Measurements from ENCODE around the gene BCAS2.

The BCAS2 gene

DNA sequence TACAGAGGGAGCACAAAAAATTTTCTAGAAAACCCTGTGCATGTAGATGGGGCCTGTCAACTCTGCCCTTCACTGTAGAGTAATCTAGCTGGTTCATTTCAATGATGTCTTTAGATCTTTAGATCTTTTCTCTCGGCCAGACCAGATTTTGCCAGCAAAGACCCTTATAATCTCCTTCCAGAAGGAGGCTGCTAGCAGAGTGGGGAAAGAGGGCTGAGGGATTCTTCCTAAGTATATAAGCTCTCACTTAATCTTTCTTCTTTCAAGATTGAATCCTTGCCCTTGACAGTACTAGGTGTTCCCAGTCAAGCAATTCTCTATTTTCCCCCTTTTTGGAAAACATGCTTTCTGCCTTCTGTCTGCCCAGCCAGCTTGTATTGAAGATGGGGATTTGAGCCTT lies 34.3 kb downstream of the BCAS2 start:
- no peaks in the 10 kb centered on the region for H3K36me3 Mint-ChIP-seq (ENCODE audit: low read depth)
- DNase-seq (ENCODE audit: low spot score): no peak
- peaks cover 2% of the 10 kb centered on the region for H3K27me3 Mint-ChIP-seq (ENCODE audit: low read depth)
- no peak overlapping the region for H3K27ac Mint-ChIP-seq
- no peaks in the 10 kb centered on the region for H3K9me3 Mint-ChIP-seq
- H3K4me3 Mint-ChIP-seq: no peak overlapping the region
- H3K4me1 Mint-ChIP-seq (ENCODE audit: low read depth): no peaks in the 10 kb centered on the region

- Mint-ChIP-seq H3K27ac (no peak overlapping the region), H3K4me3 (no peak overlapping the region), H3K36me3 (ENCODE audit: low read depth) (no peaks in the 10 kb centered on the region), H3K9me3 (no peaks in the 10 kb centered on the region), H3K4me1 (ENCODE audit: low read depth) (no peaks in the 10 kb centered on the region), H3K27me3 (ENCODE audit: low read depth) (peaks cover 2% of the 10 kb centered on the region)
- no peak for DNase-seq (ENCODE audit: low spot score)
Measured at GRCh38 chr1:114545796-114546195, 35.6 kb downstream of the BCAS2 start.

GRCh38 chr1:114545315-114545714 lies 36.1 kb downstream of the BCAS2 start:
- no peak for DNase-seq (ENCODE audit: low spot score)
- Mint-ChIP-seq H3K27me3 (ENCODE audit: low read depth) (peaks cover 2% of the 10 kb centered on the region), H3K4me1 (ENCODE audit: low read depth) (no peaks in the 10 kb centered on the region), H3K36me3 (ENCODE audit: low read depth) (no peaks in the 10 kb centered on the region), H3K9me3 (no peaks in the 10 kb centered on the region), H3K4me3 (no peak overlapping the region), H3K27ac (no peak overlapping the region)

GRCh38 chr1:114540821-114541220 lies 40.6 kb downstream of the BCAS2 start:
- Mint-ChIP-seq H3K9me3 (no peaks in the 10 kb centered on the region), H3K4me1 (ENCODE audit: low read depth) (no peaks in the 10 kb centered on the region), H3K27ac (no peak overlapping the region), H3K4me3 (no peak overlapping the region), H3K36me3 (ENCODE audit: low read depth) (no peaks in the 10 kb centered on the region), H3K27me3 (ENCODE audit: low read depth) (no peaks in the 10 kb centered on the region)
- DNase-seq (ENCODE audit: low spot score): no peak

DNA sequence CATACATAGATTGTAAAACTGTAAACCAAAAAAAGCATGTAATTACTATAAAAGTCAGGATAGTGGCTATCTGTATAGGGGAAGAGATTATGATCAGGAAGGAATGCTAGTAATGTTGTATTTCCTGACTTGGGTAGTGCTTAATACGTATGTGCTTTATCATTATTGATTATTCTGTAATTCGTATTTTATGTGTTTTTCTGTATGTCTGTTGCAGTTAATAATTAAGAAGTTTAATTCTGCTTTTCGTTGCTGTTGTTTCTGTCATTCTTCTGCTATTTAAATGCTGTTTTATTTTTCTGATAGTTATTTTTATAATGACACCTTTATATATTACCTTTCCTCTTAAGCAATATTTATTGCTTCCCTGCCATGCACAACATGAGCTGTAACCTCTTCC lies 41.1 kb downstream of the BCAS2 start:
- H3K4me1 Mint-ChIP-seq (ENCODE audit: low read depth): no peaks in the 10 kb centered on the region
- no peaks in the 10 kb centered on the region for H3K27me3 Mint-ChIP-seq (ENCODE audit: low read depth)
- no peak for DNase-seq (ENCODE audit: low spot score)
- H3K36me3 Mint-ChIP-seq (ENCODE audit: low read depth): no peaks in the 10 kb centered on the region
- H3K9me3 Mint-ChIP-seq: no peaks in the 10 kb centered on the region
- no peak overlapping the region for H3K4me3 Mint-ChIP-seq
- no peak overlapping the region for H3K27ac Mint-ChIP-seq

- Mint-ChIP-seq H3K27me3 (ENCODE audit: low read depth) (no peaks in the 10 kb centered on the region), H3K27ac (no peak overlapping the region), H3K9me3 (no peaks in the 10 kb centered on the region), H3K4me3 (no peak overlapping the region), H3K36me3 (ENCODE audit: low read depth) (no peaks in the 10 kb centered on the region), H3K4me1 (ENCODE audit: low read depth) (no peaks in the 10 kb centered on the region)
- DNase-seq (ENCODE audit: low spot score): no peak
Measured at GRCh38 chr1:114536043-114536442, 45.4 kb downstream of the BCAS2 start.

DNA sequence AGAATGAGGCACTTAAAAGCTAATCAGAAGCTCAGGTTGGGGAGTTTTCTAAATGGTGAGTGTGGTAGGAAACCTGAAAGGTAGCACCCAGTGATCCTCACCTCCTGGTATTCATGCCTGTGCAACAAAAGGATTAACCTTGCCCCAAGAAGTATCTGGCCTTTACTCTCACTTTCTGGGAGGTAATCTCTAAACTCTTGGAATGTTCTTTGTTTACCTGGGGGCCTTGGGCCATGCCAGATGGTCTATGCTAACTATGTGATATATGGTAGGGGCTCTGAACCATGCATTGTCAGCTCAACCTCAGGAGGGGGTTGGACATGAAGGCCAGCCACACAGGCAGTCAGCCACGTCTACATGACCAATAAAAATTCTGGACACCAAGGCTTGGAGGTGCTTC lies 46.0 kb downstream of the BCAS2 start:
- no peak overlapping the region for H3K27ac Mint-ChIP-seq
- no peak for DNase-seq (ENCODE audit: low spot score)
- H3K4me1 Mint-ChIP-seq (ENCODE audit: low read depth): no peaks in the 10 kb centered on the region
- no peak overlapping the region for H3K4me3 Mint-ChIP-seq
- H3K36me3 Mint-ChIP-seq (ENCODE audit: low read depth): no peaks in the 10 kb centered on the region
- H3K9me3 Mint-ChIP-seq: no peaks in the 10 kb centered on the region
- H3K27me3 Mint-ChIP-seq (ENCODE audit: low read depth): no peaks in the 10 kb centered on the region

DNA sequence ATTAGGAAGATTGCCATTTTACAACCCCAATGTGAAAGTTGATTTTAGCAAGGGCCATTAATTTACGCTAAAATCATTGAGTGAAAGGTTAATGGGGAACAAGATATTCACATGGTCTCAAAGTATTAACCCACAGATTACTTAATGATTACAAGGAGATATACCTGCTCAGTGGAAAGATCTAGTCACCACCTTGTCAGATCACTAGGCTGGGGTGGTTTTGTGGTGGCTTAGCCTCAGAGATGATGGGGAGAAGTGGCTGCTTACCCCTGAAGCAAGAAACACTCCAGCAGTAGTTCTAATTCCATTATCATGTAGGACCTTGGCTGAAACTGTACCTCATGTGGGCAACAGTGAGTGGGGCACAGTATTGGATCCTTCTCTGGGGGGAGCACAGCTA lies 50.3 kb downstream of the BCAS2 start:
- Mint-ChIP-seq H3K4me1 (ENCODE audit: low read depth) (no peaks in the 10 kb centered on the region), H3K27ac (no peak overlapping the region), H3K4me3 (no peak overlapping the region), H3K9me3 (no peaks in the 10 kb centered on the region), H3K27me3 (ENCODE audit: low read depth) (no peaks in the 10 kb centered on the region), H3K36me3 (ENCODE audit: low read depth) (no peaks in the 10 kb centered on the region)
- DNase-seq (ENCODE audit: low spot score): no peak

GRCh38 chr1:114530224-114530623 lies 51.2 kb downstream of the BCAS2 start:
- DNase-seq (ENCODE audit: low spot score): no peak
- no peaks in the 10 kb centered on the region for H3K9me3 Mint-ChIP-seq
- no peak overlapping the region for H3K4me3 Mint-ChIP-seq
- no peaks in the 10 kb centered on the region for H3K36me3 Mint-ChIP-seq (ENCODE audit: low read depth)
- H3K27me3 Mint-ChIP-seq (ENCODE audit: low read depth): no peaks in the 10 kb centered on the region
- no peak overlapping the region for H3K27ac Mint-ChIP-seq
- no peaks in the 10 kb centered on the region for H3K4me1 Mint-ChIP-seq (ENCODE audit: low read depth)

- no peak for DNase-seq (ENCODE audit: low spot score)
- no peaks in the 10 kb centered on the region for H3K9me3 Mint-ChIP-seq
- no peak overlapping the region for H3K4me3 Mint-ChIP-seq
- no peaks in the 10 kb centered on the region for H3K36me3 Mint-ChIP-seq (ENCODE audit: low read depth)
- H3K27me3 Mint-ChIP-seq (ENCODE audit: low read depth): peaks cover 11% of the 10 kb centered on the region
- H3K27ac Mint-ChIP-seq: no peak overlapping the region
- H3K4me1 Mint-ChIP-seq (ENCODE audit: low read depth): peaks cover 2% of the 10 kb centered on the region
Measured at GRCh38 chr1:114524944-114525343, 56.5 kb downstream of the BCAS2 start.

DNA sequence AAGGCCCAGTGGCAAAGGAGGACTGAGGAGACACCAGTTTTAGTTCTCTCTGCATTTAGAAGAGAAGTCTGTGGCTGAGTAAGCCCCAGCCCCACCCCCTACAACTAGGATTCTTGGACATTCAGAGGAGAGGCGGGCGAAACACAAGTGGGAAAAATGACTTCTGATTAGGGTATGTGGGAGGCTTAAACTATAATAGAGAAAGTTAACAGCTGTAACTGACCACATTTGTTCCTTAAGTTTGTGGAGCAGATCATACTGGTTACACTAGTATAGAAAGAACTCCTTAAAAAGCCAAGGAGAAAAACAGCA lies 59.2 kb downstream of the BCAS2 start:
- peaks cover 21% of the 10 kb centered on the region for H3K27me3 Mint-ChIP-seq (ENCODE audit: low read depth)
- no peak for DNase-seq (ENCODE audit: low spot score)
- no peak overlapping the region for H3K27ac Mint-ChIP-seq
- H3K9me3 Mint-ChIP-seq: no peaks in the 10 kb centered on the region
- no peaks in the 10 kb centered on the region for H3K36me3 Mint-ChIP-seq (ENCODE audit: low read depth)
- H3K4me3 Mint-ChIP-seq: no peak overlapping the region
- H3K4me1 Mint-ChIP-seq (ENCODE audit: low read depth): peaks cover 2% of the 10 kb centered on the region

- DNase-seq (ENCODE audit: low spot score): no peak
- no peak overlapping the region for H3K27ac Mint-ChIP-seq
- H3K4me1 Mint-ChIP-seq (ENCODE audit: low read depth): peaks cover 2% of the 10 kb centered on the region
- no peaks in the 10 kb centered on the region for H3K36me3 Mint-ChIP-seq (ENCODE audit: low read depth)
- H3K4me3 Mint-ChIP-seq: no peak overlapping the region
- peaks cover 21% of the 10 kb centered on the region for H3K27me3 Mint-ChIP-seq (ENCODE audit: low read depth)
- no peaks in the 10 kb centered on the region for H3K9me3 Mint-ChIP-seq
Measured at GRCh38 chr1:114521396-114522263, 59.8 kb downstream of the BCAS2 start.

All from T-helper 2 cell treated with Interferon-gamma antibody and Interleukin-4, amounts not matched to agents 5 μg/mL and 100 μg/mL, for 36 hours (primary cell).